ENCODE results near the gene SLIT1. TPM values are rescaled to one million over a fixed set of nuclear protein-coding genes. Genes with fewer than 3 reads are reported as not detected.

SLIT1 gene
- total RNA-seq, 1 experiment from 2014 or later, result 0.41 TPM

DNA sequence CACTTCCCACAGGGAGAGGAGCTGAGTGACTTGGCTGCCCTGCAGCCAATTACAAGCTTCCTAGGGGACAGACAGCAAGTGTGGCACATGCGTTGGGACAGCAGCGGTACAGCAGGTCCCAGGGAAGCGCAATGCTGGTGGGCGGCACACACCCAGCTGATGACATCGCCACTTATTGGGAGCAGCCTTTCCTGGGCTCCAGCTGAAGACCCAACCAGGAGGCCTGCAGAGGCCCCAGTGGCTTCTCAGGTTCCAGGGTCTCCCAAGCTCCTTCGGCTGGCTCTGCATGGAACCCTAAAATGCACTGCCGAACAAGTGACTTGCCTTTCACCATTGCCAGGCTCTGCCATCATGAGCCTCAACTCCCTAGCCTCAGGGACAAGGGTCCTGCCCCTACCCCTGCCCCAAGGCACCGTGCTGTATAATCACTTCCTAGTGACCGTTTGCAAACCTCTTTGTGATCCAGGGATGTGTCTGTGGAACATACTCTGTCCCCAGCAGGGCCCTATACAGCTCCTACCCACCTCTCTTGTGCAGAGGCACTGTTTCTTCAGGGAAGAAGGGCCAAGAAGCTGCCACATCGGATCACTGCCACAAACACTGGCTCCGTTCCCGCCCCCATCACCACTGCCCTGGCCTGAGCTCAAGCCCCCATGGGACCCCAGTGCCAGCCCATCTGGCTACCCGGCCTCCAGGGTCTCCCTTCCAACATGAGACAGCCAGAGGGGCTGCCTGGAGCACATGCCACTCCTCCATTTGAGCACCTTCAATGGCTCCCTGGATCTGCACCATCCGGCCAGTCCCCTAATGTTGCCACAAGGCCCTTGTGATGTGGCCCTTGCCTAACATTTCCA is 19.3 kb upstream of the SLIT1 start:
- TF ChIP-seq, protein P1, sequence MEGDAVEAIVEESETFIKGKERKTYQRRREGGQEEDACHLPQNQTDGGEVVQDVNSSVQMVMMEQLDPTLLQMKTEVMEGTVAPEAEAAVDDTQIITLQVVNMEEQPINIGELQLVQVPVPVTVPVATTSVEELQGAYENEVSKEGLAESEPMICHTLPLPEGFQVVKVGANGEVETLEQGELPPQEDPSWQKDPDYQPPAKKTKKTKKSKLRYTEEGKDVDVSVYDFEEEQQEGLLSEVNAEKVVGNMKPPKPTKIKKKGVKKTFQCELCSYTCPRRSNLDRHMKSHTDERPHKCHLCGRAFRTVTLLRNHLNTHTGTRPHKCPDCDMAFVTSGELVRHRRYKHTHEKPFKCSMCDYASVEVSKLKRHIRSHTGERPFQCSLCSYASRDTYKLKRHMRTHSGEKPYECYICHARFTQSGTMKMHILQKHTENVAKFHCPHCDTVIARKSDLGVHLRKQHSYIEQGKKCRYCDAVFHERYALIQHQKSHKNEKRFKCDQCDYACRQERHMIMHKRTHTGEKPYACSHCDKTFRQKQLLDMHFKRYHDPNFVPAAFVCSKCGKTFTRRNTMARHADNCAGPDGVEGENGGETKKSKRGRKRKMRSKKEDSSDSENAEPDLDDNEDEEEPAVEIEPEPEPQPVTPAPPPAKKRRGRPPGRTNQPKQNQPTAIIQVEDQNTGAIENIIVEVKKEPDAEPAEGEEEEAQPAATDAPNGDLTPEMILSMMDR (IDR thresholded peaks at IDR 0.05; ENCODE audit: insufficient read depth in 1 of 2, low read depth in 1 of 2, low read length in 1 of 2, severe bottlenecking in 1 of 2, unreplicated experiment in 1 of 2), result no peak
- ChIA-PET POLR2A (no interaction called here), CTCF (interaction anchor here (1.2 to 2.3 kb wide), 2 partner anchors 8 to 168 kb away, joined by 4 to 6 read pairs; no protein-coding TSS in a partner anchor)
- Mint-ChIP-seq H3K9me3 (ENCODE audit: unreplicated experiment) (no peaks in the 10 kb centered on the region), H3K36me3 (ENCODE audit: insufficient read depth, unreplicated experiment) (no peaks in the 10 kb centered on the region), H3K27ac (ENCODE audit: unreplicated experiment) (no peak overlapping the region), H3K4me1 (ENCODE audit: low read depth, unreplicated experiment) (no peaks in the 10 kb centered on the region), H3K27me3 (ENCODE audit: insufficient read depth, unreplicated experiment) (peaks cover 7% of the 10 kb centered on the region), H3K4me3 (ENCODE audit: unreplicated experiment) (no peak overlapping the region)
- Histone ChIP-seq H3K27me3 (replicated peaks; ENCODE audit: control insufficient read depth, insufficient read depth, low read length) (no peaks in the 10 kb centered on the region; the same call in 1 of the 2 replicates), H3K9me3 (no peaks in the 10 kb centered on the region), H3K4me3 (ENCODE audit: low read depth, low read length) (no peak overlapping the region), H3K36me3 (ENCODE audit: control insufficient read depth, insufficient read depth, low read length) (no peaks in the 10 kb centered on the region), H3K4me1 (no peaks in the 10 kb centered on the region)
- DNase-seq, result no peak
- BruUV-seq (replicated peaks), result no TSS peak
- intact Hi-C loops (cut with micrococcal nuclease; ENCODE audit: unreplicated experiment), result no loop called here

DNA sequence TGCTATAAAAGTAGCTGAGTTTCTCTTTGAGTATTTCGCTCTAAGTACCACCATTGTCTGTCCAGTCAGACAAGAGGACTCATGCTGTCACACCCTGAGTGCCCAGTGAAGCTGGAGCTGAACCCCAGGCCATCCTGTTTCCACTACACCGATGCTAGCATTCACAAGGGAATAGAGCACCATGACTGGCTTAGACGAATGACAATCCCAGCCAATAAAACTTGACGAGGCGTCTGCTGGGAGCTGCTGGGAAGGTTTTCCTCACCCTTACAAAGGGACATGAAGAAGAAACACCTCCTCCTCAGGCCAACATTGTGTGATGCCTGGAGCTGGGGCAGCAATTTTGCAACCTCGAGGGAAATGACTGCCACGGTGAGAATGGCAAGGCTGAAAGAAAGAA is 17.5 kb upstream of the SLIT1 start:
- H3K4me3 ChIP-seq (ENCODE audit: low read depth, low read length), result no peak overlapping the region
- no peaks in the 10 kb centered on the region for H3K9me3 Mint-ChIP-seq (ENCODE audit: unreplicated experiment)
- no peaks in the 10 kb centered on the region for H3K4me1 Mint-ChIP-seq (ENCODE audit: low read depth, unreplicated experiment)
- TF ChIP-seq, protein P1 (IDR thresholded peaks at IDR 0.05; ENCODE audit: insufficient read depth in 1 of 2, low read depth in 1 of 2, low read length in 1 of 2, severe bottlenecking in 1 of 2, unreplicated experiment in 1 of 2), result no peak
- H3K27me3 Mint-ChIP-seq (ENCODE audit: insufficient read depth, unreplicated experiment), result peaks cover 11% of the 10 kb centered on the region
- no peaks in the 10 kb centered on the region for H3K27me3 ChIP-seq (replicated peaks; ENCODE audit: control insufficient read depth, insufficient read depth, low read length)
- no TSS peak for BruUV-seq (replicated peaks)
- no peak overlapping the region for H3K4me3 Mint-ChIP-seq (ENCODE audit: unreplicated experiment)
- no peak overlapping the region for H3K27ac Mint-ChIP-seq (ENCODE audit: unreplicated experiment)
- H3K9me3 ChIP-seq, result no peaks in the 10 kb centered on the region
- H3K36me3 ChIP-seq (ENCODE audit: control insufficient read depth, insufficient read depth, low read length), result no peaks in the 10 kb centered on the region
- POLR2A ChIA-PET, result no interaction called here
- no peak for DNase-seq
- CTCF ChIA-PET, result no interaction called here
- intact Hi-C loops (cut with micrococcal nuclease; ENCODE audit: unreplicated experiment), result no loop called here
- no peaks in the 10 kb centered on the region for H3K36me3 Mint-ChIP-seq (ENCODE audit: insufficient read depth, unreplicated experiment)
- H3K4me1 ChIP-seq, result no peaks in the 10 kb centered on the region

DNA sequence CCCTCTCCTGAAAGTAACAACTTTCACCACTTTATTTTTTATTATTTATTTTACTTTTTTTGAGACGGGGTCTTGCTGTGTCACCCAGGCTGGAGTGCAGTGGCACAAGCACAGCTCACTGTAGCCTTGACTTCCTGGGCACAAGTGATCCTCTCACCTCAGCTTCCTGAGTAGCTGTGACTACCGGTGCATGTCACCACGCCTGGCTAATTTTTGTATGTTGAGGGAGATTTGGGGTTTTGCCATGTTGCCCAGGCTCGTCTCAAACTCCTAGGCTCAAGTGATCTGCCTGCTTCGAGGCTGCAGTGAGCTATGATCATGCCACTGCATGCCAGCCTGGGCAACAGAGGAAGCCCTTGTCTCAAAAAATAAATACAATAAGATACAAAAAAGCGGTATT is 14.9 kb upstream of the SLIT1 start:
- TF ChIP-seq, protein P1 (IDR thresholded peaks at IDR 0.05; ENCODE audit: insufficient read depth in 1 of 2, low read depth in 1 of 2, low read length in 1 of 2, severe bottlenecking in 1 of 2, unreplicated experiment in 1 of 2), result no peak
- Mint-ChIP-seq H3K27me3 (ENCODE audit: insufficient read depth, unreplicated experiment) (peaks cover 9% of the 10 kb centered on the region), H3K27ac (ENCODE audit: unreplicated experiment) (no peak overlapping the region), H3K36me3 (ENCODE audit: insufficient read depth, unreplicated experiment) (no peaks in the 10 kb centered on the region), H3K4me3 (ENCODE audit: unreplicated experiment) (no peak overlapping the region), H3K9me3 (ENCODE audit: unreplicated experiment) (no peaks in the 10 kb centered on the region), H3K4me1 (ENCODE audit: low read depth, unreplicated experiment) (no peaks in the 10 kb centered on the region)
- Histone ChIP-seq H3K9me3 (no peaks in the 10 kb centered on the region), H3K4me3 (ENCODE audit: low read depth, low read length) (no peak overlapping the region), H3K27me3 (replicated peaks; ENCODE audit: control insufficient read depth, insufficient read depth, low read length) (no peaks in the 10 kb centered on the region), H3K4me1 (no peaks in the 10 kb centered on the region), H3K36me3 (ENCODE audit: control insufficient read depth, insufficient read depth, low read length) (no peaks in the 10 kb centered on the region)
- CTCF ChIA-PET, result interaction anchor here (1.8 kb wide), 1 partner anchor 128 kb away, joined by 5 read pairs; no protein-coding TSS in a partner anchor
- BruUV-seq (replicated peaks), result no TSS peak
- no peak for DNase-seq
- POLR2A ChIA-PET, result no interaction called here
- intact Hi-C loops (cut with micrococcal nuclease; ENCODE audit: unreplicated experiment), result no loop called here

Data from Caco-2 (cell line).